ENCODE data around the gene APOL1.

DNA sequence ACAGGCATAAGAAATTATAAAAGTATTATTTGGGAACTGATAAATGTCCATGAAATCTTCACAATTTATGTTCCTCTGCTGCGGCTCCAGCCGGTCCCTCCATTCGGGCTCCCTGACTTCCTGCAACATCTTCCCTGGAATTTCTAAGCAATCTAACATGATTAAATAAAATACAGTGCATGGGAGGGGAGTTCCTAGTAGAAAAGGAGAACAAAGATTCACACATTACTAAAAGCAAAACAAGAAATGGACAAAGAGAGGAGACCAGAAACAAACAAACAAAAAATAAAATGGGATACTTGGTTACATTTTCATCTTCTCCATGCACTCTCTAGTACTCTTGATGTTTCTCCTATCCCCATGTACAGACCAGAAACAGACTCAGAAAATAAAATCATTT is 42.7 kb upstream of the APOL1 start:
- TF ChIP-seq POLR2AphosphoS5 (IDR thresholded peaks at IDR 0.05; ENCODE audit: low read depth, low read length) (no peak), POLR2A (IDR thresholded peaks at IDR 0.05; ENCODE audit: low read depth, low read length) (no peak), POU2F2 (IDR thresholded peaks at IDR 0.05; ENCODE audit: low read depth, low read length) (no peak), SPI1 (IDR thresholded peaks at IDR 0.05; ENCODE audit: low read depth, low read length) (no peak), TAF1 (IDR thresholded peaks at IDR 0.05; ENCODE audit: low read depth, low read length) (no peak), PAX5 (IDR thresholded peaks at IDR 0.05; ENCODE audit: insufficient read depth, low read length, severe bottlenecking) (no peak)

Data from GM12891 (cell line).